ENCODE measurements around the gene PELI2. TPM values are rescaled to one million over a fixed set of nuclear protein-coding genes. Genes with fewer than 3 reads are reported as not detected.

Gene PELI2
- total RNA-seq, 2 experiments from 2014 or later, result 3.2 to 5.7 TPM

GRCh38 chr14:56247495-56248200 is 129.4 kb downstream of the PELI2 start:
- Mint-ChIP-seq H3K36me3 (no peaks in the 10 kb centered on the region), H3K9me3 (no peaks in the 10 kb centered on the region), H3K4me1 (no peaks in the 10 kb centered on the region), H3K27ac (no peak overlapping the region), H3K4me3 (no peak overlapping the region), H3K27me3 (no peaks in the 10 kb centered on the region)
- DNase-seq (no peak), ATAC-seq (ENCODE audit: low read depth) (no peak)
- POLR2A ChIA-PET, result no interaction called here

GRCh38 chr14:56248442-56248841 is 130.2 kb downstream of the PELI2 start:
- no peak overlapping the region for H3K27ac Mint-ChIP-seq
- peaks cover 2% of the 10 kb centered on the region for H3K9me3 Mint-ChIP-seq
- POLR2A ChIA-PET, result no interaction called here
- no peak overlapping the region for H3K4me3 Mint-ChIP-seq
- ATAC-seq (ENCODE audit: low read depth) (no peak), DNase-seq (no peak)
- no peaks in the 10 kb centered on the region for H3K27me3 Mint-ChIP-seq
- H3K36me3 Mint-ChIP-seq, result no peaks in the 10 kb centered on the region
- no peaks in the 10 kb centered on the region for H3K4me1 Mint-ChIP-seq

GRCh38 chr14:56261046-56261445 is 142.8 kb downstream of the PELI2 start:
- DNase-seq, result no peak
- Mint-ChIP-seq H3K4me1 (no peaks in the 10 kb centered on the region), H3K9me3 (peaks cover 7% of the 10 kb centered on the region), H3K27me3 (no peaks in the 10 kb centered on the region), H3K27ac (no peak overlapping the region), H3K36me3 (no peaks in the 10 kb centered on the region), H3K4me3 (no peak overlapping the region)
- POLR2A ChIA-PET, result no interaction called here
- ATAC-seq (ENCODE audit: low read depth), result no peak

GRCh38 chr14:56262530-56262929 is 144.3 kb downstream of the PELI2 start:
- Mint-ChIP-seq H3K27me3 (no peaks in the 10 kb centered on the region), H3K9me3 (peaks cover 6% of the 10 kb centered on the region)
- POLR2A ChIA-PET, result no interaction called here

GRCh38 chr14:56268039-56268438 is 149.8 kb downstream of the PELI2 start:
- no peaks in the 10 kb centered on the region for H3K27me3 Mint-ChIP-seq
- DNase-seq, result no peak
- no peak overlapping the region for H3K4me3 Mint-ChIP-seq
- H3K9me3 Mint-ChIP-seq, result no peaks in the 10 kb centered on the region
- POLR2A ChIA-PET, result no interaction called here
- no peaks in the 10 kb centered on the region for H3K4me1 Mint-ChIP-seq
- H3K36me3 Mint-ChIP-seq, result no peaks in the 10 kb centered on the region
- ATAC-seq (ENCODE audit: low read depth), result no peak
- H3K27ac Mint-ChIP-seq, result no peak overlapping the region

More at GRCh38 chr14:56262530-56262929, 144.3 kb downstream of the PELI2 start:
- ATAC-seq (ENCODE audit: low read depth), result no peak
- Mint-ChIP-seq H3K36me3 (no peaks in the 10 kb centered on the region), H3K27ac (no peak overlapping the region), H3K4me1 (no peaks in the 10 kb centered on the region), H3K4me3 (no peak overlapping the region)
- no peak for DNase-seq

- H3K4me1 Mint-ChIP-seq, result no peaks in the 10 kb centered on the region
- no peaks in the 10 kb centered on the region for H3K9me3 Mint-ChIP-seq
- ATAC-seq (ENCODE audit: low read depth) (no peak), DNase-seq (no peak)
- no peak overlapping the region for H3K4me3 Mint-ChIP-seq
- peak overlapping the region; percentile 38 for H3K27ac Mint-ChIP-seq
- no peaks in the 10 kb centered on the region for H3K27me3 Mint-ChIP-seq
- H3K36me3 Mint-ChIP-seq, result no peaks in the 10 kb centered on the region
- POLR2A ChIA-PET, result no interaction called here
Measured at GRCh38 chr14:56268673-56269072, 150.5 kb downstream of the PELI2 start.

- ATAC-seq (ENCODE audit: low read depth) (no peak), DNase-seq (no peak)
- POLR2A ChIA-PET, result no interaction called here
- H3K4me1 Mint-ChIP-seq, result no peaks in the 10 kb centered on the region
- no peaks in the 10 kb centered on the region for H3K9me3 Mint-ChIP-seq
- H3K4me3 Mint-ChIP-seq, result no peak overlapping the region
- H3K27me3 Mint-ChIP-seq, result no peaks in the 10 kb centered on the region
- H3K27ac Mint-ChIP-seq, result no peak overlapping the region
- no peaks in the 10 kb centered on the region for H3K36me3 Mint-ChIP-seq
Measured at GRCh38 chr14:56270921-56271320, 152.7 kb downstream of the PELI2 start.

- ATAC-seq (ENCODE audit: low read depth) (no peak), DNase-seq (no peak)
- Mint-ChIP-seq H3K9me3 (no peaks in the 10 kb centered on the region), H3K36me3 (no peaks in the 10 kb centered on the region), H3K27me3 (no peaks in the 10 kb centered on the region), H3K4me3 (no peak overlapping the region), H3K27ac (no peak overlapping the region), H3K4me1 (no peaks in the 10 kb centered on the region)
- POLR2A ChIA-PET, result no interaction called here
Measured at GRCh38 chr14:56271970-56272369, 153.8 kb downstream of the PELI2 start.

GRCh38 chr14:56273155-56273554 is 154.9 kb downstream of the PELI2 start:
- Mint-ChIP-seq H3K4me3 (no peak overlapping the region), H3K4me1 (no peaks in the 10 kb centered on the region), H3K27me3 (no peaks in the 10 kb centered on the region), H3K27ac (no peak overlapping the region), H3K36me3 (no peaks in the 10 kb centered on the region), H3K9me3 (no peaks in the 10 kb centered on the region)
- POLR2A ChIA-PET, result no interaction called here
- ATAC-seq (ENCODE audit: low read depth), result no peak
- DNase-seq, result no peak

- H3K27ac Mint-ChIP-seq, result no peak overlapping the region
- no peaks in the 10 kb centered on the region for H3K27me3 Mint-ChIP-seq
- no peaks in the 10 kb centered on the region for H3K4me1 Mint-ChIP-seq
- no peaks in the 10 kb centered on the region for H3K9me3 Mint-ChIP-seq
- POLR2A ChIA-PET, result no interaction called here
- no peak overlapping the region for H3K4me3 Mint-ChIP-seq
- H3K36me3 Mint-ChIP-seq, result no peaks in the 10 kb centered on the region
- no peak for DNase-seq
- no peak for ATAC-seq (ENCODE audit: low read depth)
Measured at GRCh38 chr14:56273951-56274350, 155.7 kb downstream of the PELI2 start.

GRCh38 chr14:56274556-56274955 is 156.3 kb downstream of the PELI2 start:
- POLR2A ChIA-PET, result no interaction called here
- no peaks in the 10 kb centered on the region for H3K9me3 Mint-ChIP-seq
- DNase-seq (no peak), ATAC-seq (ENCODE audit: low read depth) (no peak)
- H3K4me3 Mint-ChIP-seq, result no peak overlapping the region
- H3K4me1 Mint-ChIP-seq, result no peaks in the 10 kb centered on the region
- H3K36me3 Mint-ChIP-seq, result no peaks in the 10 kb centered on the region
- no peak overlapping the region for H3K27ac Mint-ChIP-seq
- no peaks in the 10 kb centered on the region for H3K27me3 Mint-ChIP-seq

- Mint-ChIP-seq H3K9me3 (no peaks in the 10 kb centered on the region), H3K27ac (no peak overlapping the region), H3K36me3 (no peaks in the 10 kb centered on the region), H3K4me3 (no peak overlapping the region), H3K27me3 (no peaks in the 10 kb centered on the region), H3K4me1 (no peaks in the 10 kb centered on the region)
- POLR2A ChIA-PET, result no interaction called here
- DNase-seq (no peak), ATAC-seq (ENCODE audit: low read depth) (no peak)
Measured at GRCh38 chr14:56276108-56276507, 157.9 kb downstream of the PELI2 start.

- POLR2A ChIA-PET, result no interaction called here
- Mint-ChIP-seq H3K4me1 (no peaks in the 10 kb centered on the region), H3K36me3 (no peaks in the 10 kb centered on the region), H3K27ac (no peak overlapping the region), H3K9me3 (no peaks in the 10 kb centered on the region), H3K4me3 (no peak overlapping the region), H3K27me3 (no peaks in the 10 kb centered on the region)
- DNase-seq (no peak), ATAC-seq (ENCODE audit: low read depth) (no peak)
Measured at GRCh38 chr14:56278383-56278782, 160.2 kb downstream of the PELI2 start.

GRCh38 chr14:56280843-56281242 is 162.6 kb downstream of the PELI2 start:
- Mint-ChIP-seq H3K9me3 (no peaks in the 10 kb centered on the region), H3K36me3 (no peaks in the 10 kb centered on the region), H3K4me3 (no peak overlapping the region), H3K4me1 (no peaks in the 10 kb centered on the region), H3K27me3 (no peaks in the 10 kb centered on the region), H3K27ac (no peak overlapping the region)
- ATAC-seq (ENCODE audit: low read depth), result no peak
- POLR2A ChIA-PET, result no interaction called here
- DNase-seq, result no peak

- H3K4me1 Mint-ChIP-seq, result no peaks in the 10 kb centered on the region
Measured at GRCh38 chr14:56282179-56282578, 164.0 kb downstream of the PELI2 start.

More at GRCh38 chr14:56282179-56282578, 164.0 kb downstream of the PELI2 start:
- ATAC-seq (ENCODE audit: low read depth) (no peak), DNase-seq (no peak)
- Mint-ChIP-seq H3K4me3 (no peak overlapping the region), H3K27ac (no peak overlapping the region), H3K36me3 (no peaks in the 10 kb centered on the region), H3K27me3 (no peaks in the 10 kb centered on the region), H3K9me3 (no peaks in the 10 kb centered on the region)
- POLR2A ChIA-PET, result no interaction called here
